ENCODE measurements around the gene STX1B.

DNA sequence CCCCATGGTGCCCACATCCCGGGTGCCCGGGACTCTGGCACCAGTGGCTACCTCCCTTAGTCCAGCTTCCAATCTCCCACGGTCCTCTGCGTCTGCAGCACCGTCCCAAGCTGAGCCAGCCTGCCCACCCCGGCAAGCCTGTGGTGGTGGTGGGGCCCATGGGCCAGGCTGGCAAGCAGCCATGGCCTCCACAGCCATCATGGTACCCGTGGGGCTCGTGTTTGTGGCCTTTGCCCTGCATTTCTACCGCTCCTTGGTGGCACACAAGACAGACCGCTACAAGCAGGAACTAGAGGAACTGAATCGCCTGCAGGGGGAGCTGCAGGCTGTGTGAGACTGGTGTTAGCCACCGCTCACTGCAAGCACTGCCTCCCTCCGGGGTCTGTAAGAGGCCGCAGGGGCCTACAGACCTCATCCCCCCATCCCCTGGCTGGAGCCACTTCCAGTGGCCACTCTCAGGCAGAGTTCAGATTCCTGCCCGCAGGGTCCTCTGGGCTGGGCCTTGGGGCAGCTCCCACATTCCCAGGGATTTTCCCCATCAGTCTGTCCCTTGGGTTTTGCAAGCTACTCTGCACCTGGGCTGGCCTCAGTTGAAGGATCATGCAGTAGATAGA lies 56.8 kb downstream of the STX1B start:
- TF ChIP-seq, protein P1, sequence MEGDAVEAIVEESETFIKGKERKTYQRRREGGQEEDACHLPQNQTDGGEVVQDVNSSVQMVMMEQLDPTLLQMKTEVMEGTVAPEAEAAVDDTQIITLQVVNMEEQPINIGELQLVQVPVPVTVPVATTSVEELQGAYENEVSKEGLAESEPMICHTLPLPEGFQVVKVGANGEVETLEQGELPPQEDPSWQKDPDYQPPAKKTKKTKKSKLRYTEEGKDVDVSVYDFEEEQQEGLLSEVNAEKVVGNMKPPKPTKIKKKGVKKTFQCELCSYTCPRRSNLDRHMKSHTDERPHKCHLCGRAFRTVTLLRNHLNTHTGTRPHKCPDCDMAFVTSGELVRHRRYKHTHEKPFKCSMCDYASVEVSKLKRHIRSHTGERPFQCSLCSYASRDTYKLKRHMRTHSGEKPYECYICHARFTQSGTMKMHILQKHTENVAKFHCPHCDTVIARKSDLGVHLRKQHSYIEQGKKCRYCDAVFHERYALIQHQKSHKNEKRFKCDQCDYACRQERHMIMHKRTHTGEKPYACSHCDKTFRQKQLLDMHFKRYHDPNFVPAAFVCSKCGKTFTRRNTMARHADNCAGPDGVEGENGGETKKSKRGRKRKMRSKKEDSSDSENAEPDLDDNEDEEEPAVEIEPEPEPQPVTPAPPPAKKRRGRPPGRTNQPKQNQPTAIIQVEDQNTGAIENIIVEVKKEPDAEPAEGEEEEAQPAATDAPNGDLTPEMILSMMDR (IDR thresholded peaks at IDR 0.05), result peak; percentile 91
- TF ChIP-seq REST (IDR thresholded peaks at IDR 0.05; ENCODE audit: insufficient read depth in 1 of 2, low read depth in 2 of 2, low read length in 1 of 2) (no peak), TCF7L2 (IDR thresholded peaks at IDR 0.05; ENCODE audit: low read depth, low read length) (no peak), POLR2AphosphoS5 (IDR thresholded peaks at IDR 0.05; ENCODE audit: low read depth, low read length) (peak; percentile 59; the same call in 1 of the 2 replicates), SIN3A (IDR thresholded peaks at IDR 0.05; ENCODE audit: borderline replicate concordance, insufficient read depth, low read depth, low read length) (no peak)

All from Panc1 (cell line).